Measurements from ENCODE around the gene SMYD3.

- TF ChIP-seq SUZ12 (IDR thresholded peaks at IDR 0.05; ENCODE audit: extremely low read depth, insufficient read depth, insufficient read length), result no peak
- TF ChIP-seq ZNF274 (IDR thresholded peaks at IDR 0.05; ENCODE audit: low read depth, low read length), result no peak
- TF ChIP-seq YY1 (IDR thresholded peaks at IDR 0.05; ENCODE audit: insufficient read depth, insufficient read length), result no peak
Measured at GRCh38 chr1:245856944-245857531, 650.0 kb downstream of the SMYD3 start.
